HG03103 (cell line): Measurements from ENCODE around the gene SST.
"Not testable (repeated sequence)": the region's sequence is repeated elsewhere in the genome, so short reads cannot be mapped to it uniquely, and the experiment has no call there.

Experiments used
- ATAC-seq: cut with Tn5 transposase; IDR thresholded peaks from one replicate; pipeline ENCODE4 v1.9.1; 2021; ENCODE audit warnings: low read depth; ENCODE audit not compliant: unreplicated experiment

SST gene

GRCh38 chr3:187684880-187685279, 14.7 kb upstream of the SST start:
- no peak for ATAC-seq

DNA sequence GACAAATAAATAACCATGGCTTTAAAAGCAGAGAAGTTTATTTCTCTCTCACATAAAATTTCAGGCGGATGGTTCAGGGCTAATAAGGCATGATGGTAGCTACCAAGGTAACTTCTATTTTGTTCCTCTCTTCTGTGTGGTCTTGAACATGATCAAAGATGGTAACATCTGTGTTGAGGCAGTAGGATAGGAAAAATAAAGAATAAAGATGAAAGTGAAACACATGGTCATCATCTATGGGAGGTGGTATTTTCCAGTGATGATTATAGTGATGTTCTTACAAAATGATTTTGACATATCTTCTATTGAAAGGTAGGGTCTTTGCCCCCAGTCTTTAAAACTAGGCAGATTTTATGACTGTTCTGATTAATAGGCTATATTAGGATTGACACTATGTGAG, 14.2 kb upstream of the SST start:
- no peak for ATAC-seq

DNA sequence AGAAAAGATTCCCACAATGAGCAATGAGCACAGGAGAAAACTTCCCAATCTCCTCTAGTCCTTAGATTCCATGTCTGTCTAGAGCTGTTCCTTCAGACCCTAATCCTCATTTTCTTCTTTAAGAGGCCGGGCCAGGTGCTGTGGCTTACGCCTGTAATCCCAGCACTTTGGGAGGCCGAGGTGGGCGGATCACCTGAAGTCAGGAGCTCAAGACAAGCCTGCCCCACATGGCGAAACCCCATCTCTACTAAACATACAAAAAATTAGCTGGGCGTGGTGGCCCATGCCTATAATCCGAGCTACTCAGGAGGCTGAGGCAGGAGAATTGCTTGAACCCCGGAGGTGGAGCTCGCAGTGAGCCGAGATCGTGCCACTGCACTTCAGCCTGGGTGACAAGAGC, 11.6 kb upstream of the SST start:
- ATAC-seq, result not testable (repeated sequence)

- ATAC-seq, result peak; percentile 61
Measured at GRCh38 chr3:187679638-187680396, 9.6 kb upstream of the SST start.

GRCh38 chr3:187678726-187679268, 8.6 kb upstream of the SST start:
- no peak for ATAC-seq

GRCh38 chr3:187677604-187678003, 7.4 kb upstream of the SST start:
- ATAC-seq, result no peak

GRCh38 chr3:187673012-187673411, 2.8 kb upstream of the SST start:
- ATAC-seq, result no peak

GRCh38 chr3:187667526-187667925, 2.7 kb downstream of the SST start:
- ATAC-seq, result no peak

DNA sequence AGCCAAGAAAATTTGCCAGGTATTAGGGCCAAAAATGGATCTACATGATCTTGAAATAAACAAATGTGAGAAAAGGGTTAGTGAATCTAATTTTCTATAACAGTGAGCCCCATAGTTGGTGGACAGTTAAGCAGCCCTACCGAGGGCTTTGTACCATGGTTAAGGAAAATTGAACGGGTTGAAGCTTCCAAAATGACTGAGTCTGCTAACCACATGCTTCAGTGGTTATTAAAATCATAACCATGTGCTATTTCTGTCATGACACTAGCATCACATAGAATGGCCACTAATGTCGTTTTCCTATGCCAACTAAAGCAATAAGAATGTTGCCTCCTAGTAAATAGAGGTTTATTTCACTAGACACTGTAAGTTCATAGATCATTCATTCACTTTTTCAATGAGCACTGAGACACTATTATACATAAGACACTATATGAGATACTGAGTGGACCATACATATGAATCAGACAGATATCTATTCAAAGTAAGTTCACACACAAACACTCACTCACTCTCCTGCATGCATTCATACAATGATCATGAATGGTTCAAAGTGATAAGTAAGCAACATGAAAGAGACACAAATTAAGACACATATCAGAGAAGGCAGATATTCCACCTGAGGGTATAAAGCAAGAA, 4.3 kb downstream of the SST start:
- no peak for ATAC-seq

GRCh38 chr3:187665010-187665409, 5.2 kb downstream of the SST start:
- no peak for ATAC-seq

DNA sequence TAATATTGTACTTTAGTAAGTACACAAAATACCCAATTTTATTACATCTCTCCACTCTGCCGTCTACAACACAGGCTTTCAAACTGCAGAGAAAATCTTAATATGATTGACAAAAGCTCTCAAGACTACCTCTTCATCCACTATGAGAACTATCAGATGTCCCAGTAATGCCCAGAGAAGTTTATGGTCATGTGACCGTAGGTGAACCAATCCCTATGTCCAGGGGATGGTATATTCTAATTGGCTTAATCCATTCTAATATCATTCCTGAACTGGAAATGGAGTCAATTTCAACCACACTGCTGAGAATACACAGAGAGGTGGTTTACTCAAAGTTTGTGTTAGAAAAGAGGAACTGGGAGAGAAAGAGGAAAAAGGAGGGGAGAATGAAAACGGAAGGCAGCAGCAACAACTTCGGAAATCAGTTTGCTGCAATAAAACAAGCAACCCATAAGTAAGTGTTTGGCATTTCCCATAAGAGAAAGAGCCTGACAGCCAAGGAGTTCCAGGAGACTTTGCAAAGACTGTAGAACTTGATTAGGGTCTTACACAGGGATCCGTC, 7.3 kb downstream of the SST start:
- no peak for ATAC-seq

GRCh38 chr3:187661267-187661666, 8.9 kb downstream of the SST start:
- no peak for ATAC-seq

DNA sequence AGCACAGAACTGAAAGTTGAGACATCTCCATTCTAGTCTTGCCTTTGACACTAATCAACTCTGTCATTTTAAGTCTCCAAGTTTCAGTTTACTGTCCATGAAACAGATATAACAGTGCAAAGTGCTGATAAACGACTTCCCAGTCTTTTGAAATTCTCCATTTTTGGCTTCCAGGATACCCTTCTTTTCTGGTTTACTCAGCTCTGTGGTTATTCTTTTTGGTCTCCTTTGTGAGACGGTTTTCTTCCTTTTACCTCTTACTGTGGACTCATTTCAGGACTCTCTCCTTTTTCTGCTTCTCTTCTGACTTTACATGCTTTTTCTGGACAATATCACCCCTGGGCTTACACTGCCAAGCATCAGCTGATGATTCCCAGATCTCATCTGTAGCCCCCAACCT, 18.9 kb downstream of the SST start:
- ATAC-seq, result no peak

DNA sequence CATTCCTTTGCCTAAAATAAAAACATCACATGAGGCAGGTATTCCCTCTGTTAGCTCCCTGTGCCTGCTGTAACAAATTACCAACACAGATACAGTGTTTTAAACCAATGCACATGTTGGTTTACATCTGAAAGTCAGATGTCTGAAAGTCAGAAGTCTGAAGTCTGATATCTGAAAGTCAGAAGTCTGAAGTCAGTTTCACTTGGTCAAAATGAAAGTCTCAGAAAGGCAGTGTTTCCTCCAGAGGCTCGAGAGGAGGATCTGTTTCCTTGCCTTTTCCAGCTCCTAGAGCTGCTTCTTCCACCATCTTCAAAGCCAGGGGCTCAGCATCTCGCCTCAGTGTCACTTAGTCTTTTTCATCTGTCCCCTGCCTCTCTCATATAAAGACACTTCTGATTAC, 22.0 kb downstream of the SST start:
- peak; percentile 88 for ATAC-seq

GRCh38 chr3:187646906-187647660, 23.1 kb downstream of the SST start:
- ATAC-seq, result no peak

- not testable (repeated sequence) for ATAC-seq
Measured at GRCh38 chr3:187645379-187645778, 24.8 kb downstream of the SST start.

DNA sequence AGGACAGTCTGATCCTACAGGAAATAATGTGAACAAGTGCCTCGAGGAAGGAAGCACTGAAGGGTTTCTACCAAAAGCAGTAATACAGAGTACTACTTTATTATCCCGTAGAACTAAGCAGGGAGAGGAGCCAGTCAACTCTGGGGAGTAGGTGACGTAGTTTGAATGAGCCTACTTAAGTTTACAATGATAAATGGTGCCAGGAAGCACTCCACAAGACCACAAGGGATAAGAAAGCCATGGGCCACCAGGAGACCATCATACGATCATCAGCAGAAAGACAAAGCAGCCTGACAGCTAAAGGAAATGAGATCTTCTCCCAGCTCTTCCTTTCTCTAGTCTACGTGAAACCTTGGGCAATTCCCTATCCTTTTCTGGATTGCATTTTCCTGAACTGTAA, 27.3 kb downstream of the SST start:
- no peak for ATAC-seq

- ATAC-seq, result no peak
Measured at GRCh38 chr3:187641320-187642016, 28.7 kb downstream of the SST start.

- ATAC-seq, result no peak
Measured at GRCh38 chr3:187640569-187641059, 29.6 kb downstream of the SST start.

- ATAC-seq, result no peak
Measured at GRCh38 chr3:187639927-187640568, 30.1 kb downstream of the SST start.
